Common myeloid progenitor, CD34-positive (primary cell): Measurements from ENCODE around the gene EMX1.

ENCODE experiments used
- CTCF ChIA-PET: fragments of 350-600 bp; sonication (Branson Sonifier 250); formaldehyde crosslinking; loops from one replicate; lab custom pipeline; 2021; ENCODE audit warnings: antibody characterized with exemption; lab: Charles Lee
- POLR2A ChIA-PET: fragments of 350-600 bp; sonication (Branson Sonifier 250); formaldehyde crosslinking; loops from one replicate; lab custom pipeline; 2021; ENCODE audit warnings: antibody characterized with exemption; lab: Charles Lee
- DNase-seq, 3 donors: peaks; one replicate each; pipeline versions ENCODE4 v3.0.0 to v3.0.0-alpha.2; 2013
- H3K27ac ChIP-seq, 2 experiments: 1 replicate in 1 of 2; 2 replicates in 1 of 2; pipeline ENCODE4 v1.7.0; 2013; ENCODE audit warnings: inconsistent platforms in 2 of 2, low read length in 2 of 2, mild to moderate bottlenecking in 2 of 2, low read depth in 1 of 2, moderate library complexity in 1 of 2; ENCODE audit not compliant: severe bottlenecking in 2 of 2, insufficient read depth in 1 of 2, poor library complexity in 1 of 2
- H3K27me3 ChIP-seq, 5 experiments: replicated peaks in 2 of 5; 1 replicate in 3 of 5; 2 replicates in 2 of 5; pipeline versions ENCODE4 v1.6.1 to v1.7.0; 2013; ENCODE audit warnings: low read length in 4 of 5, mild to moderate bottlenecking in 2 of 5, moderate library complexity in 2 of 5, inconsistent platforms in 1 of 5; ENCODE audit not compliant: insufficient read depth in 5 of 5, control insufficient read depth in 4 of 5
- H3K36me3 ChIP-seq, 4 experiments: 1 replicate in 2 of 4; 2 replicates in 2 of 4; pipeline versions ENCODE4 v1.6.1 to v1.7.0; 2013; ENCODE audit warnings: low read length in 3 of 4, control low read depth in 1 of 4, mild to moderate bottlenecking in 1 of 4; ENCODE audit not compliant: control insufficient read depth in 4 of 4, insufficient read depth in 4 of 4
- H3K4me1 ChIP-seq, 4 experiments: 1 replicate in 3 of 4; 2 replicates in 1 of 4; pipeline versions ENCODE4 v1.6.1 to v1.7.1; 2013; ENCODE audit warnings: low read length in 3 of 4, mild to moderate bottlenecking in 3 of 4, control low read depth in 1 of 4, inconsistent platforms in 1 of 4, moderate library complexity in 1 of 4; ENCODE audit not compliant: control insufficient read depth in 4 of 4, insufficient read depth in 4 of 4; ENCODE audit errors: control extremely low read depth in 1 of 4
- H3K4me3 ChIP-seq, 7 experiments: 1 replicate in 4 of 7; 2 replicates in 3 of 7; pipeline versions ENCODE4 v1.5.1 to v1.7.0; 2013; ENCODE audit warnings: mild to moderate bottlenecking in 7 of 7, low read length in 6 of 7, moderate library complexity in 6 of 7, inconsistent platforms in 2 of 7, low read depth in 2 of 7, control low read depth in 1 of 7; ENCODE audit not compliant: insufficient read depth in 4 of 7, control insufficient read depth in 1 of 7; ENCODE audit errors: extremely low read depth in 1 of 7
- H3K9me3 ChIP-seq, 5 experiments: 1 replicate in 4 of 5; 2 replicates in 1 of 5; pipeline versions ENCODE4 v1.6.1 to v1.7.1; 2013; ENCODE audit warnings: low read length in 4 of 5, mild to moderate bottlenecking in 2 of 5, inconsistent platforms in 1 of 5, low read depth in 1 of 5, moderate library complexity in 1 of 5; ENCODE audit not compliant: control insufficient read depth in 4 of 5, insufficient read depth in 2 of 5; ENCODE audit errors: control extremely low read depth in 1 of 5
- WGBS: methylation state at CpG from one replicate; pipeline ENCODE4 v1.1.5; 2013; ENCODE audit not compliant: insufficient coverage; 5-methylcytosine and 5-hydroxymethylcytosine counted together

Gene EMX1

GRCh38 chr2:72958542-72959385 lies 41.4 kb downstream of the EMX1 start:
- H3K36me3 ChIP-seq: peaks cover 0 to 4% (median 3%) of the 10 kb centered on the region in 4 experiments
- DNase-seq: no peak
- WGBS: 96% methylated on average over 11 of the region's 13 CpGs
- no peak overlapping the region for H3K4me3 ChIP-seq
- CTCF ChIA-PET: interaction anchor here (2.6 kb wide), 1 partner anchor 15 kb away, joined by 6 read pairs; no protein-coding TSS in a partner anchor
- H3K27ac ChIP-seq: no peak overlapping the region
- peaks cover 0 to 25% (median 3%) of the 10 kb centered on the region in 4 experiments for H3K4me1 ChIP-seq
- H3K9me3 ChIP-seq: no peaks in the 10 kb centered on the region
- H3K27me3 ChIP-seq: no peaks in the 10 kb centered on the region
- POLR2A ChIA-PET: no interaction called here

- ChIA-PET CTCF (no interaction called here), POLR2A (no interaction called here)
- Histone ChIP-seq H3K27ac (no peak overlapping the region), H3K36me3 (peaks cover 0 to 4% (median 3%) of the 10 kb centered on the region in 4 experiments), H3K4me3 (no peak overlapping the region), H3K27me3 (no peaks in the 10 kb centered on the region), H3K9me3 (no peaks in the 10 kb centered on the region), H3K4me1 (peaks cover 0 to 17% (median under 1%) of the 10 kb centered on the region in 4 experiments)
- DNase-seq: no peak
- WGBS: 98% methylated on average over 7 of the region's 8 CpGs
Measured at GRCh38 chr2:72959554-72959953, 42.2 kb downstream of the EMX1 start.

DNA sequence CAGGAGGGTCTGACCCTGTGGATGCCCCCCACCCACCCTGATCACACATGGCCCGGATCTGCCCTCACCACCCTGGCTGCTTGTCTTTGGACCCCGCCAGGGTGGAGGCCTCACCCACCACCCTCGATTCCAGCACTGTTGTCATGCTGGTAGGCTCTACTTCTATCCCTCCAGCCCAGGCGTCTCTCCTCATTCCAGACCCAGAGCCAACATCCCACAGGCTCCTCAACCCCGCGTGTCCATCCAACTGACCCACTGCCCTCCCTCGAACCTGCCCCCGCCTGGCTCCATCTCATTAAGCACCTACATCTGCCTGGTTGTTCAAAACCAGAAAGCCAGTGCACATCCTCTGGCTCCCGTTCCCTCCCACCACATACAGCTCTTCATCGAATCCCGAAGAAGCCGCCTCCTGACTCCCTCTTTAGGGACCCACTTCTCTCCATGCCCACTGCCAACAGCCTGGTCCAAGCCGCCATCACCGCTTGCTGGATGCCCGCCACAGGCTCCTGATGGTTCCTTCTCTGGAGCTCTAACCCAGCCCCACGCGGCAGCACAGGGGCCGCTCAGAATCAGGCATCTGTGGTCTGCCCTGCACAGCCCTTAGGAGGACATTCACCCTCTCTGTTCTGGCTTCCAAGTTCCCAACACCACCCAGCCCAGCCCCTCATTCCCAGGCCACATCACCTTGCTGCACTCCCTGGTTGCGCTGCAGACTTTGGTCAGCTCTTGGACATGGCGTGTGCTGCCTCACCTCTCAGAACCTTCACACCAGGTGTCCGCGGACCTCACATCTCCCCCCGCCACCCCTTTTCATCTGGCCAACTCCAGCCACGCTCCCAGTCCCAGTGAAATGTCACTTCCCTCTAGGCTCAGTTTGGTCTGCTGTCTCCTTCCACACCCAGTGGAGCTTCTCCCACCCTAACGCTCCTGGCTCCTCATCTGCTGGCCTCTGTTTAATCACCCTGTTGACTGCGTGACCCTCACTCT lies 43.0 kb downstream of the EMX1 start:
- CTCF ChIA-PET: no interaction called here
- DNase-seq: no peak
- Histone ChIP-seq H3K4me1 (peaks cover 0 to 12% (median 0%) of the 10 kb centered on the region in 4 experiments), H3K4me3 (no peak overlapping the region), H3K27me3 (no peaks in the 10 kb centered on the region), H3K27ac (no peak overlapping the region), H3K36me3 (peaks cover 0 to 4% (median 3%) of the 10 kb centered on the region in 4 experiments), H3K9me3 (no peaks in the 10 kb centered on the region)
- POLR2A ChIA-PET: no interaction called here
- WGBS: 98% methylated on average over 20 of the region's 26 CpGs

- WGBS: 99% methylated on average over 25 of the region's 27 CpGs
- H3K36me3 ChIP-seq: peaks cover 0 to 8% (median 6%) of the 10 kb centered on the region in 4 experiments
- CTCF ChIA-PET: interaction anchor here (1.6 kb wide), 1 partner anchor 7 kb away, joined by 4 read pairs; no protein-coding TSS in a partner anchor
Measured at GRCh38 chr2:72961036-72961720, 43.9 kb downstream of the EMX1 start.

DNA sequence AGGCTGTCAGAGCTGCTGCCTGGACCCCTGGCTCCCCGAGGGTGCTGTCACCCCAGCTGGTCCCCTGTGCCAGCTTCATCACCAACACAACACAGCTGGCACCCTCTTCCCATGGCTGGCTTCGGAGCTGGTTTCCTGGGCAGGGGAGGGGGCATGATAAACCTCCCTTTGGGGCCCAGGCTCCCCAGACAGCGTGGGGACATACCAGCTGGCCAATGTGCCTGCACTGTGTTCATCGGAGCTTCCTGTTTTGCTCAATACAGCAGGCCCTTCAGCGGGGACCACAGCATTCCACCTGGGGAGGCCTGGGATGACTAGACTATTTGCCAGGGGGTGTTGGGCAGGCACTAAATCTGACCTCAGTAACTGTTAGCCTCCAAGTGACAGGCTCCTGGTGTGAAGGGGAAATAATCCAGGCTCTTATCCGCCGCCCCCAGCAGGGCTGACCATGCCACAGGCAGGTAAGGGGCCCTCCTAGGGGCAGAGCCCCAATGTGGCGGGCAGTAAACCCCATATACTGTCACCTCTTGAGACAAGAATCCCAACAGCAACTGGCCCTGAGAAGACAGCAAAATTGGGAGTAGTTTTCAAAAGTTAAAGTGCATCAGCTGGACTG lies 44.6 kb downstream of the EMX1 start:
- Histone ChIP-seq H3K4me1 (peaks cover 0 to 12% (median 0%) of the 10 kb centered on the region in 4 experiments), H3K36me3 (peaks cover 0 to 12% (median 4%) of the 10 kb centered on the region in 4 experiments), H3K4me3 (no peak overlapping the region), H3K27me3 (no peaks in the 10 kb centered on the region), H3K27ac (no peak overlapping the region), H3K9me3 (no peaks in the 10 kb centered on the region)
- CTCF ChIA-PET: interaction anchor here (1.0 to 1.6 kb wide), 2 partner anchors 8 to 69 kb away, joined by 4 read pairs; no protein-coding TSS in a partner anchor
- no peak for DNase-seq
- WGBS: 91% methylated on average over 7 of the region's 8 CpGs
- POLR2A ChIA-PET: no interaction called here

More at GRCh38 chr2:72961036-72961720, 43.9 kb downstream of the EMX1 start:
- Histone ChIP-seq H3K4me3 (no peak overlapping the region), H3K27me3 (no peaks in the 10 kb centered on the region), H3K4me1 (peaks cover 0 to 12% (median 0%) of the 10 kb centered on the region in 4 experiments), H3K27ac (no peak overlapping the region), H3K9me3 (no peaks in the 10 kb centered on the region)
- no peak for DNase-seq
- POLR2A ChIA-PET: no interaction called here

- Histone ChIP-seq H3K9me3 (no peaks in the 10 kb centered on the region), H3K27me3 (no peaks in the 10 kb centered on the region), H3K27ac (no peak overlapping the region), H3K4me1 (peaks cover 0 to 12% (median 0%) of the 10 kb centered on the region in 4 experiments), H3K4me3 (no peak overlapping the region), H3K36me3 (peaks cover 0 to 9% (median 3%) of the 10 kb centered on the region in 4 experiments)
- WGBS: 99% methylated on average over 7 of the region's 7 CpGs
- ChIA-PET POLR2A (no interaction called here), CTCF (interaction anchor here (1.0 to 1.6 kb wide), 2 partner anchors 9 to 70 kb away, joined by 4 read pairs; no protein-coding TSS in a partner anchor)
- no peak for DNase-seq
Measured at GRCh38 chr2:72962911-72963310, 45.6 kb downstream of the EMX1 start.
